Stimulated activated CD8-positive, alpha-beta memory T cell treated with anti-CD3 and anti-CD28 coated beads, Interleukin-4, amount 100 ng/mL, for 4 hours (primary cell): ENCODE data around the gene NADSYN1.
"Not testable (repeated sequence)": the region's sequence is repeated elsewhere in the genome, so short reads cannot be mapped to it uniquely, and the experiment has no call there.

Experiments
- DNase-seq, 2 donors: peaks; one replicate each; pipeline ENCODE4 v3.0.0-alpha.2; 2020; ENCODE audit warnings: low read depth in 2 of 2, low spot score in 1 of 2

The NADSYN1 gene

GRCh38 chr11:71525188-71525937, 72.4 kb downstream of the NADSYN1 start:
- DNase-seq, result no peak

GRCh38 chr11:71525938-71526495, 73.0 kb downstream of the NADSYN1 start:
- no peak for DNase-seq

GRCh38 chr11:71526796-71527575, 74.0 kb downstream of the NADSYN1 start, which contains the start of gene KRTAP5-7:
KRTAP5-7 (plus strand) TSS chr11:71527267; CDS start chr11:71527301, 34 bp downstream.
- not testable (repeated sequence) for DNase-seq

GRCh38 chr11:71527576-71528210, 74.7 kb downstream of the NADSYN1 start:
- DNase-seq, result no peak

GRCh38 chr11:71530602-71531001, 77.6 kb downstream of the NADSYN1 start:
- no peak for DNase-seq

DNA sequence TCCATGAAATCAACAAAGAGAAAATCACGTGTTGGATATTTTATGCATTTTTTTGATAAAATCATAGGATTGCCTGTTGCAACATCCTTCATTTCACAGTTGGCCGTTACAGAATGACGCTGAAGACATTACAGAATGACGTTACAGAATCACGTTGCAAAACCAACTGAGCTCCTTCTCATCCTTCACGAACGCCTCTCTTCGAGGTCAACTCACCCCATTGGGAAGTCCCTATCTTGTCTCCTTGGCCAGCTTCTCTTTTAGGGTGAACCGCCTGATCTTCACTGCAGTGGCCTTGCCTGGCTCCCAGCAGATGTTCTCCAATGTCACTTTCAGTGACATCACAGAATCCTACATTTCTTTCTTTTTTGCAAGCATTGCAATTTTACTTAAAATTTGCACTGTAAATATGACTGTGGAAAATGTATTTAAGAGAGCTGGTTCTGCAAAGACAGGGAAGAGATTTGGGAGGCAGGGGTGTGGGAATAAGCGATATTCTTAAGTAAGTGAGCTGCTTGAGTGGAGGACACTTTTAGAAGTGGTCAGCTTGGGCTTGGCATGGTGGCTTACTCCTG, 79.1 kb downstream of the NADSYN1 start:
- DNase-seq, result no peak

- DNase-seq, result not testable (repeated sequence)
These were observed 82.0 kb downstream of the NADSYN1 start for GRCh38 chr11:71534711-71535608.

GRCh38 chr11:71535825-71536224, 82.8 kb downstream of the NADSYN1 start:
- DNase-seq, result no peak

DNA sequence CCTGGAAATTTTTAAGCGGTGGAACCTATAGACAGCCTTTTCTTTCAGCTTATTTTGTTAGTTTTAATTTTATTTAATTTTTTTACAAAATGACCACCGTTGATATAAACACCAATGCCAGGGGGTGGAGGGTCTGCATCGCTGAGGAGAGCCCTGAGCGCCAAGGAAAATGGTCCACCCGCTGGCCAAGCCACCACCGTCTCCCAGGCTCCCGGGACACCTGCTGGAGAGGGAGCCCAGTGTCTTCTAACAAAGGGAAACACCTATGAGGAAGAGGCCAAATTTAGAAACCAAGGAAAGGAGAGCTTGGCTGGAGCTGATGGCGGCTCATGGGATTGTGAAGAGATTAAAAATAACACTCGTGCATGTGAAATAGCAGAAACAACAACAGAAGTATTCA, 84.5 kb downstream of the NADSYN1 start:
- no peak for DNase-seq

DNA sequence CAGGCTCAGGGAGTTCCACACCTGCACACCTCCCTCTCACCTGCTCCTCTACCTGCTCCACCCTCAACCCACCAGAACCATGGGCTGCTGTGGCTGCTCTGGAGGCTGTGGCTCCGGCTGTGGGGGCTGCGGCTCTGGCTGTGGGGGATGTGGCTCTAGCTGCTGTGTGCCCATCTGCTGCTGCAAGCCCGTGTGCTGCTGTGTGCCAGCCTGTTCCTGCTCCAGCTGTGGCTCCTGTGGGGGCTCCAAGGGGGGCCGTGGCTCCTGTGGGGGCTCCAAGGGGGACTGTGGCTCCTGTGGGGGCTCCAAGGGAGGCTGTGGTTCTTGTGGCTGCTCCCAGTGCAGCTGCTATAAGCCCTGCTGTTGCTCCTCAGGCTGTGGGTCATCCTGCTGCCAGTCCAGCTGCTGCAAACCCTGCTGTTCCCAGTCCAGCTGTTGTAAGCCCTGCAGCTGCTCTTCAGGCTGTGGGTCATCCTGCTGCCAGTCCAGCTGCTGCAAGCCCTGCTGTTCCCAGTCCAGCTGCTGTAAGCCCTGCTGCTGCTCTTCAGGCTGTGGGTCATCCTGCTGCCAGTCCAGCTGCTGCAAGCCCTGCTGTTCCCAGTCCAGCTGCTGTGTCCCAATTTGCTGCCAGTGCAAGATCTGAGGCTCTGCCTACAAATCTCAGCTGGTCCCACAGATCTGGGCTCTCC, 85.1 kb downstream of the NADSYN1 start, which contains the start of gene KRTAP5-8:
KRTAP5-8 (plus strand) TSS at position 49 of the 689 bp plus-strand sequence; CDS start at position 80, 31 bp downstream.
- not testable (repeated sequence) for DNase-seq

GRCh38 chr11:71538666-71538990, 85.6 kb downstream of the NADSYN1 start:
- no peak for DNase-seq

DNA sequence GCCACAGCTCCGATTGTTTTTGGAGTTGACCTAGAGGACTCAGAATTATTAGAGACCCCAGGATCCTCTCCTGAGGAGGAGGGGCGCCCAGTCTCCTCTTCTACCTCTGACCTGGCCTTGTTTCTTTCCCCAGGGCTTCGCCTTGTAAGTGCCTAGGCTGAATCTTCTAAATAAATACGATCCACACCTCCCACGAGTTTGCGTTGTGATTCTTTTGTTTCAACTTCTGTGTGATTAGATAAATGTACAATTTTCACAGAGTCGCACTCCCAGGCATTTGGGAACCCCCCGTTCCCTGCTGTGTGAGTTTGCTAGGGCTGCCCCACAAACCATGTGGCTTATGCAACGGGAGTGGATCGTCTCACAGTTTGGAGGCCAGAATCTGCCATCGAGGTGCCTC, 86.0 kb downstream of the NADSYN1 start:
- DNase-seq, result no peak

- not testable (repeated sequence) for DNase-seq
These were observed 87.0 kb downstream of the NADSYN1 start for GRCh38 chr11:71539971-71540370.

GRCh38 chr11:71540521-71541304, 87.7 kb downstream of the NADSYN1 start:
- not testable (repeated sequence) for DNase-seq

DNA sequence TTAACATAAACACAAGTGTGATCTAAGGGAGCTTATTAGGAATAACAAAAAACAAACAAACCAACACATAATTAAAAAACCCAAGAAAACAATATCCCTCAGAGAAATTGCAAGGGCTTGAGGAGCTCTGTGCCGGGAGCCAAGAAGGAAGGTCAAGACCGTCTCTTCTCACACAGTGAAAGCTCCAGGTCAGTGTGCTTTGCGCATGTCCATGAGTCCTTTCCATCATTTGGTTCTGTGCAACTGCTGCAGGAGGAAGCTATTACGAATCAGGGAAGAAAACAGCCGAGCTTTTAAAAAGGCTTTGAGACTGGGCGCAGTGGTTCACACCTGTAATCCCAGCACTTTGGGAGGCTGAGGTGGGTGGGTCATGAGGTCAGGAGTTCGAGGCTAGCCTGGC, 89.4 kb downstream of the NADSYN1 start:
- DNase-seq, result no peak

- DNase-seq, result no peak
These were observed 90.1 kb downstream of the NADSYN1 start for GRCh38 chr11:71542879-71543777.

DNA sequence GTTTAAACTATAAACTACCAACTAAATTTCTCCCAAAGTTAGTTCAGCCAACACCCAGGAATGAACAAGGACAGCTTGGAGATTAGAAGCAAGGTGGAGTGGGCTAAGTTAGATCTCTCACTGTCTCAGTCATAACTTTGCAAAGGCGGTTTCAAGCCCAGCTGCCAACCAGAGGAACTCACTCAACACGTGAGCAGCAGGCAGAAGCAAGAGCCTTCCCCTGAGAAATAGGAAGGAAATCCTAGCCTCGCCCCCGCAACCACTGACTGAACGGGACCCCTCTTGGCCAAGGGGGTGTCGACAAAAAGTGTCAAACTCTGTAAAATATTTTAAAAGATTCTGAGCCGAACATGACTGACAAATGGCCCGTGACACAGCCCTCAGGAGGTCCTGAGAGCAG, 90.9 kb downstream of the NADSYN1 start:
- DNase-seq, result no peak
